GM19240 (cell line): ENCODE data around the gene ITGA8.

Source experiments
- DNase-seq: peaks from one replicate; pipeline ENCODE4 v3.0.0; 2011; ENCODE audit warnings: low spot score; ENCODE audit not compliant: insufficient read length

ITGA8 gene

DNA sequence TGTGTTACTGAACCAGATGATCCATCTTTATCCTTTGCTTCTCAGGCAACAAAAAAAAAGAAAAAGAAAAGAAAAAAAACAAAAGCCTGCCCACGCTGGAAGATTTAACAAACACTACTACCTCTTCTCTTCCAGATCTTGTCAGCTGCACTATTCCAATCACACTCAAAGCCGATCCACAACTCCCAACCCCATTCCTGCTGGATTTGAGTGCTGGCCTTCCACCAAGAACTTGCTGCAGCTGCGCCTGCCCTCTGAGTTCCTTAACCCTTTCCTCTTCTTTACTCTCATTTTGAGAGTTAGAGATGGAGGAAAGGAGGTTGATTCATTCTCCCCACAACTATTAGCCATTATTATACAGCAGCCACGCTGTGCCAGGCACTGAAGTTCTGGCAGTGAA is 16.0 kb upstream of the ITGA8 start:
- DNase-seq = no peak

DNA sequence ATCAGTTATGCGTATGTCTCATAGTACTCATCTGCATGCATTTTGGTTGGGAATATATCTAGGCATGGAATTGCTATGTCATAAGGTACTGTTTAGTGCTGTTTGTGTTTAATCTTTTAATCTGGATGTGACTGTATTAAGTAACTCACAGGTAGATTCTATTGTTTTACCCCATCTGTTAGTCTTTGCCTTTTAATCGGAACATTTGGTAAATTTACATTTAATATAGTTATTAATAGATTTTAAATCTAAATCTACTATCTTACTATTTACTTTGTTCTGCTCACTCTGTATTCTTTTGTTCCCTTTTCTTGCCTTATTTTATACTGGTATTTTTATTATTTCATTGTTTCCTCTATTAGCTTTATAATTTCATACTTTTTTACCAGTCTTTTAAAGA is 10.6 kb upstream of the ITGA8 start:
- DNase-seq = no peak

GRCh38 chr10:15729890-15730289 is 10.2 kb upstream of the ITGA8 start:
- DNase-seq = no peak

DNA sequence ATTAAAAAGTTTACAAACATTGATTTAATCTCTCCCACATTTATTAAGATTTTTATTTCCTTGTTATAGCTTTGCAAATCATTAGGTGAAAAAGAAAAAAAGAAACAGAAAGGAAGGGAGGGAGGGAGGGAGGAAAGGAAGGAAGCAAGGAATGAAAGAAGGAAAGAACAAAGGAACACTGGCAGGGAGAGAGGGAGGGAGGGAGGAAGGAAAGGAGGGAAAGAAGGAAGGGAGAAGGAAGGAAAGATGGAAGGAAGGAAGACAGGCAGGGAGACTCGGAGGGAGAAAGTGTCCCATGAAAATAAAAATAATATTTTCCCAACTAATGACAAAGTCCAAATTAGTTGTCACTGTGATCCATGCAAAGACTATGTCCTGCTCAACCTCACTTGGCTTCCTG is 6.3 kb upstream of the ITGA8 start:
- no peak for DNase-seq

DNA sequence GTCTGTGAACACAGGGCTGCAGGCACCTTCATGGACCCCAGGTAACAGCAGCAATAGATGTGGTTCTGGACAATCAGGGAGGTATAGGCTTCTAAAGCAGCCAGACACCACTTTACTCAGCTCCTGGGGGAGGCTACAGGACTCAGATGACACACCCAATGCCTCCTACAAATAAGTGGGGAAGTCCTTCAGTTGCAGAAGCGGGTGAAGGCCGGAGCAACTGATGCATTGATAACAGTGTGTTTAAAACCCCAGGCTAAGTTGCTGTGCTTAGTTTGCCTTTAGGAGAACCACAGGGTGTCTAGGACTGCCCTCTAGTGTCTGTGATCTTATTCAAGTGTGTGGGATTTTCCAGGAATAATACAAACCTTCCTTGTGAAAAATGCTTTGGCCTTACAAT is 5.9 kb upstream of the ITGA8 start:
- DNase-seq = no peak

GRCh38 chr10:15724683-15725082 is 5.0 kb upstream of the ITGA8 start:
- DNase-seq = no peak

DNA sequence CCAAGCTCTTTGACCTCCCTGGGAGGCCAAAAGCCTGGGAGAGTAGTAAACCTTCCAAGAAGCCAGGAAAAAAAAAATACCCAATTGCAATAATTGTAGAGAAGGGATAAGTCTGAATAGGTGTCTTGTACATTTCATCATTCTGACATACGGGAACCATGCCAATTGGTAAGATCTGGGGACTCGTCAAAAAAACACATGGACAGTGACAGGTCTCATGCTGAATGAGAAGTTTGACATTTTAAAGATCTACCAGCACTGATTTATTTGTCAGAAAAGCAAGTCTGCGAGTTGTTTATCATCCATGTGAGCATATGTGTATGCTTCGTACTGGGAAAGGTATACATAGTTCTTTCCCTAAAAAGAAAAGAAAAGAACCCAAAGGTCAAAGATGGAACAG is 4.1 kb upstream of the ITGA8 start:
- no peak for DNase-seq

DNA sequence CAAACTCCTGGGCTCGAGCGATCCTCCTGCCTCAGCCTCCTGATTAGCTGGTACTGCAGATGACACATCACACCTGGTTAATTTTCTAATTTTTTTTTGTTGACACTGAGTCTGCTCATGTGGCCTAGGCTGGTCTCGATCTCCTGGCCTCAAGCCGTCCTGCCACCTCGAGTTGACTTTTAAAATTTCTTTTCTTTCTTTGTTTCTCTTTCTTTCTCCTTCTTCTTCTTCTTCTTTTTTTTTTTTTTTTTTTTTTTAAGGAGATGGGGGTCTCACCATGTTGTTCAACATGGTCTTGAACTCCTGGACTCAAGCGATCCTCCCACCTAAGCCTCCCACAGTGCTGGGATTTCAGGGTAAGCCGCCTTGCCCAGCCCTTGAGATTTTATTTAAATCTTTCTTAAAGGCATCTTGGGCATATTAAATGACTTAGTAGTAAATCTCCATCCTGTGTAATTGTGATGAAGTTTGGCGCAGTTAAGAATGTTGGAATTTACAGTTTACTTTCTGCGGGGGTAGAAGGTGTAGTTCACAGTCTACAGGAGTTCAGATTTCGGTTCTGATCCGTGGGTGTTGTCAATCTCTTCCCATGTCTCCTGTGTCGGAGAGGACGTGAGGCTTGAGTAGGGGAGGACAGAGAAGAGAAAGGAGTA is 1.0 kb upstream of the ITGA8 start:
- DNase-seq = no peak

DNA sequence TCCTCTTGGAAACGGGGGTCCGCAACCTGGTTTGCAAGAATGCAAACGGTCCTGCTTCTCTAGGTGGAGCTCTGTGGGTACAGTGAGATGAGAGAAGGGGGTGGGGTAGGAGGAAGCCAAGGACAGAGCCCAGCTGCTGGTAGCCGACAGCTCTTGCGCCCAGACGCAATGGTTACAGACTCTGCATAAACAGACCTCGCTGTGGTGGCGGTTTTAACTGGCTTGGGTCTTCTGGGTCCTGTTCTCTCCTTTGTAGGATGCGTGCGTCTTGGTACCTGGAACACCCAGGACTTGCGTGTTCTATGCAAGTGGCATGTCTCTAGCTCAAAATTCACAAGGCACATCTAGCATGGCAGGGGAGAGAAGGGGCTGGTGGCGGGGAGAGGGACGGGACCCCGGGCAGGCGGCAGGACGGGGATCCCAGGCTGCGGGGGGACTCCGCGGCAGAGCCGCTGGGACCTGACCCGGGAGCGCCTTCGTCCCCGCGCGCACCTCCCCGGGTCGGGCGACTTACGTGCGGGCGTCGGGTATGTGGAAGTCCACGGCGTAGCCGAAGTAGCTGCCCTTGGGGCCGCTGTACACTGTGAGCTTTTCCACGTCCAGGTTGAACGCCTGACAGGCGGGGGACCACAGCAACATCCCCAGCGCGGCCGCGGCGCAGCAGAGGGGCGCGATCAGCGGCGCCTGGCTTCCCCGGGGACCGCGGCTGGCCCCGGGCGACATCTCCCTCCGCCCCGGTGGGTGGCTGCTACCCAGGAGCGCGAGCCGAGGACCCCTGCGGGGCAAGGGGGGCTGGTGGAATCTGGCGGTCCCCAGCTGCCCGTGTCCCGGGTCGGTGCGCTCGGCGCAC is 448 bp downstream of the ITGA8 start:
- DNase-seq = no peak

DNA sequence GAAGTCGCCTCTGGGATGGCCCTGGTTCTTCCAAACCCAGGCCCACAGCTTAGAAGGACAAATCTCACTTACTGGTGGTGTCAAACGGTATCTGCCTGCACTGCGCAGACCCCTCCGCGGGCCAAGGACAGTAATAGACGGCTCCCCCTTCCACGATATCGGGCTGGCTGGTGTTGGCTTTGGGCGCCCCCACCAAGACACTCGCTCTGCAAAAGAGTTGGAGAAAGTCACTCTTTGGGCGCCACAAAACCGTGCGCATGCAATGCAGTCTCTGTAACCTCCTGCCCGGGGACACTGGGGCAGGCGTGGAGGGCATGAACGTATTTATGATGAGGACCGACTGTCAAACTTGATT is 1.1 kb downstream of the ITGA8 start:
- DNase-seq = no peak

DNA sequence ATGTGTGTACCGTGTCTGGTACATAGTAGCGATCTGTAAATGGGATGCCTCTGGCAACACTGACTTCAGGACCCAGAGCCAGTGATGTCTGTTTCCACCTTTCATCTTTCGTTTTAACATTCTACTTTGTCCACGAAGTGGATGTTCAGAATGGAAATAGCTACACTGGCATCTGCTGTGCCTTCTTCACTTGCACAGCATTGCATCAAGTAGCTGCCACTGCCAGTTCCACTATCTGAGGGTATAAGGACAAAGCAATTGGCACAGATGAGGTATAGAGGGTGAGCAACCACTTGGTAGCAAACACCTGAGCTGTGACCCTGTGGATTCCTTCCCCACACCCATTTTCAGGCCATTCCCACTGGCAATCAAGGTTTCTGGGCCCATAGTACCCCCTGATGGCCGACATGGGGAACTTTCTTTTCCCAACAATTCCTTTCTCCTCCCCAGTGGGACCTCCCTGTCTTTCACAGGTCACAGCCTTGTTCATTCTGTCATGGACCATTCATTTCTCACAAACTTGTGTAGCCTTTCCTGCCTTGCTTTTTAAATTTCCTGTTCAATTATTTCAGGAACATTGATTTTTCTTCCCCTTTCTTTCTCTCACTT is 4.0 kb downstream of the ITGA8 start:
- no peak for DNase-seq

DNA sequence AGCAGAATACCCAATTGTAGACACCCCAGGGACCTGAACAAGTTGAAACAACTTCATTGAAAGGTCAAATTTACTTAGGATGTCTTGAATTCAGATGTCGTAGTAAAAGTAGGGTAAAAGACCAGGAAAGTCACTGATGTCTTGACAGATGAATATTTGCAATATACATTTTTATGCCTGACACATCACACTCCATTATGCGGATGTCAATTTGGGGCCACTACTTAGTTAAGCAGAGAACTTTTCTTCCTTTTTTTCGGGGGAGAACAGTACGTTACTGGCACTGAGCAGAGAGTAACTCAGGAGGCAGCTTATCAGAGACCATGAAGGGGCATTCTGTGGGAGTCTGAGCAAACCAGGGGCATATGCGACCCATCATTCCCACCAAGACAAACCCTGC is 4.9 kb downstream of the ITGA8 start:
- DNase-seq = no peak

DNA sequence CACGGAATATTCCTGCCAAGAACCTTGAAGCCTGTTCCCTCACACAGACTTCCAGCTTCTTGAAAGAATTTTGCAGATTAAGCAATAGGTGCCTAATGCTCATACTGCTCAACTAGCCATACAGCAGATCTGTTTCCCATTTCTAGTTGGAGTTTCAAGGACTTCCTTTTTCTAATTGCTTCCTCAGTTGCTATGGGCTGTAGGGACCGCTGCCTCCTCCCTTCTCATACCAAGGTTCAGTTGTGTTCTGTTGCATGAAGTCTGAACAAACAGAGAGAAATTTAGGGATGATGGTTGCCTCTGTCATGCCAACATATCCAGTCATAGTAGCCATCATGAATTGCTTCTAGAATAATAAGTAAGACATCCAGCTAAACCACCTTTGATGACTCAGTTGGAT is 6.8 kb downstream of the ITGA8 start:
- DNase-seq = no peak

DNA sequence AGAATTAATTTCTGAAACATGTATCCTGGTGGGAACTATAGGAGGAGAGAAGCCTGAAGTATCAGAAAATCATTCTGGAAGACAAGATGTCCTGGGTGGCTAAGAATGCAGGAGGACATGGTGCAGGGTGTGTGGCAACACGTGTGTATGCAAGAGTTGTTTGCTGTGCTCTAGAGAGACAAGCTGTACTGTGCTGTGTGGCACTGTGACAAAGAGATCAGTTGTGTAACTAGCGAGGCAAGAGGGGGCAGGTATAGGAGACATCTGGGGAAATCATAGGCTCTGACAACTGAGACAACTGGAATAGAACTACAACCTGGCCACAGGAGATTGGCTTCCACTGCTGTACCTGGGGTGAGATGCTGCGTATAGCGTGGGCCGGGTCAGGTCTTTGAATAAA is 9.3 kb downstream of the ITGA8 start:
- DNase-seq = no peak

GRCh38 chr10:15705298-15705697 is 14.4 kb downstream of the ITGA8 start:
- no peak for DNase-seq

- no peak for DNase-seq
Measured at GRCh38 chr10:15704581-15704968, 15.1 kb downstream of the ITGA8 start.

GRCh38 chr10:15703944-15704580 is 15.7 kb downstream of the ITGA8 start:
- no peak for DNase-seq

DNA sequence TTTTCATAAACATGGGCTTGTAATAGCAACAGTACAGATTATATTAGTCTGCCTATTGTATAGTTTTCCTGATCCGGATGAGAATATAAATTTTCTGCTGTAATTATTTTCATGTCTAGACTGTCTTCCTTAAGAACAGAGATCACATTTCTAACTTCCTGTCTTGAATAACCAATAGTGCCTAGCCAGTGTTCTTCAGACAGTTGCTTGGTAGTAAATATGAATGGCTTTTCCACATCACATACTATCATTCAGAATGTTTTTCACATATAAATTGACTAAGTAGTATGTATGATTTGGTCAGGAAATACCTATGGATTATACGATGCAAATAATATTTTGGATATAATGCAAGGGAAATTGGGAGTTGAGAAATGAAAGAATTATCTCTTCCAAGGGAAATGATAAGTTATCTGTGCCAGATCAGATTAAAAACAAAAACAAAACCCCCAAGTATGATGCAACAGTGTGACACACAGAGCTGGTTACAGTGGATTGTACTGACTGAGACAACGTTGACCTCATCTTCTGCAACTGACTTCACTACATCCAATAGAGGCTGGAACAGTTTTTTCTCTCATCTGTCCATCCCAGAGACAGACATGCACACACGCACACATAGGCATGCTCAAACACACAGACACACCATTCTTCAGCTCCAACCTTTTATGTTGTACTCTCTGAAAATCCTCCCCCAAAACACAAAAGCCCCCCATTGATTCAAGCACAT is 16.4 kb downstream of the ITGA8 start:
- no peak for DNase-seq

DNA sequence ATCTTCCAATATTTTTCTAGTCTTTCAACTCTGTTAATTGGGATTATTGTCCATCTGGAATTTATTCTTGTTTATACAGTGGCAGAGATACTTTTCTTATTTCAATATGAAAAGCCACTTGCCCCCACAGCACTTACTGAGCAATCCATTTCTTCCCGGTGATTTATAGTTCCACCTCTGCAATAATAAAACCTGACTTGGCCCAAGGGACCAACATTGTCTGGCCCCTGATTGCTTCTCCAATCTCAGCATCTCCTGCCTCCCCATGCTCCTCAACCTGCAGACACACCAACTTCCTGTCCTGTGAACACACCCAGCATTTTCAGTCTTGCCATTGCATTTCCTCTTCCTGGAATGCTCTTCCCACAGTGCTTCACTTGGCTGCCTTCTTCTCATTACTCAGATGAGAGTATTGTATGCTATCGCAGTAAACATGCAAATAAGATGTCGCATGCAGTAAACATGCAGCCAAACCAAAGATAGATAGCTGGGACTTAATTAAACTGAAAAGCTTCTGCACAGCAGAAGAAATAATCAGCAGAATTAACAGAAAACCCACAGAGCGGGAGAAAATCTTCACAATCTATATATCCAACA is 19.5 kb downstream of the ITGA8 start:
- DNase-seq = no peak

DNA sequence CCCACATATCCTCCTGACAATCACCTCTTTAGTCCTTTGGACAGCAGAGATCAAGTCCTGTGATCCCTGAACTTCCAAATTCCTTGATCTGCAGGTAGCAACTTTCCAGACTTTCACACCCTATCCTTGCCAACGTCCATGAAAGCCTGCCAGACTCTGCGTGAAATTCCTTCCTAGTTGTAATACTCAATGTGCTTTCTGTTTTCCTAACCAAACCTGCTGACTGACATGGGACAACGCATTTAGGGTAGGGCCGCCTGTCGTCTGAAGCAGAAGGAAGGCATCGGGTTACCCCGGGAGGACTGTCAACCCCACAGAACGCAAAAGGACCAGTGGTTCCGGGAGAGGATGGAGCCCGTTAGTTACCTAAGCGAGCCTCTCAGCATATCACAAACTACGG is 23.9 kb downstream of the ITGA8 start:
- DNase-seq = no peak

- DNase-seq = no peak
Measured at GRCh38 chr10:15690031-15690430, 29.7 kb downstream of the ITGA8 start.
